M059J (cell line): ENCODE data around the gene WDR73. TPM values are rescaled to one million over a fixed set of nuclear protein-coding genes. Genes with fewer than 3 reads are reported as not detected.

Experiments used
- DNase-seq: peaks from one replicate; pipeline ENCODE4 v3.0.0-alpha.2; 2012; ENCODE audit warnings: low read depth
- total RNA-seq: library from RNA; depleted of rRNA; stranded (reverse); fragments of >200 nt; shearing (Covaris generic); gene quantifications from 2 replicates; pipeline ENCODE4 v1.2.3, GENCODE V29; 2014

WDR73 gene
- total RNA-seq, 1 experiment from 2014 or later = 20.4 TPM

- DNase-seq = no peak
Observed at GRCh38 chr15:84620626-84621025, 33.5 kb downstream of the WDR73 start.

- no peak for DNase-seq
Observed at GRCh38 chr15:84616235-84616634, 37.8 kb downstream of the WDR73 start.

GRCh38 chr15:84611631-84612030 lies 42.5 kb downstream of the WDR73 start:
- DNase-seq = no peak

- no peak for DNase-seq
Observed at GRCh38 chr15:84609818-84610525, 44.1 kb downstream of the WDR73 start.

- DNase-seq = no peak
Observed at GRCh38 chr15:84608707-84609284, 45.3 kb downstream of the WDR73 start.

GRCh38 chr15:84606653-84607120 lies 47.4 kb downstream of the WDR73 start:
- no peak for DNase-seq

GRCh38 chr15:84605554-84605882 lies 48.6 kb downstream of the WDR73 start:
- DNase-seq = no peak

- no peak for DNase-seq
Observed at GRCh38 chr15:84604826-84605553, 49.1 kb downstream of the WDR73 start.

GRCh38 chr15:84603630-84604379 lies 50.3 kb downstream of the WDR73 start:
- no peak for DNase-seq

- DNase-seq = no peak
Observed at GRCh38 chr15:84601555-84601838, 52.6 kb downstream of the WDR73 start.

GRCh38 chr15:84600687-84601554 lies 53.2 kb downstream of the WDR73 start, which contains the start of gene ZSCAN2:
TSS of gene ZSCAN2 (plus strand) at chr15:84601009. CDS start at chr15:84603928, 2,919 bp downstream.
- DNase-seq = peak; percentile 94

GRCh38 chr15:84600331-84600686 lies 53.8 kb downstream of the WDR73 start:
- peak; percentile 83 for DNase-seq

GRCh38 chr15:84599906-84600305 lies 54.2 kb downstream of the WDR73 start:
- no peak for DNase-seq

GRCh38 chr15:84598993-84599392 lies 55.1 kb downstream of the WDR73 start:
- peak; percentile 53 for DNase-seq

- peak; percentile 14 for DNase-seq
Observed at GRCh38 chr15:84598250-84598649, 55.8 kb downstream of the WDR73 start.

GRCh38 chr15:84597296-84597695 lies 56.8 kb downstream of the WDR73 start:
- no peak for DNase-seq

- DNase-seq = no peak
Observed at GRCh38 chr15:84595660-84596059, 58.4 kb downstream of the WDR73 start.

- DNase-seq = no peak
Observed at GRCh38 chr15:84594617-84595290, 59.3 kb downstream of the WDR73 start.

- DNase-seq = no peak
Observed at GRCh38 chr15:84591815-84592214, 62.3 kb downstream of the WDR73 start.

GRCh38 chr15:84590406-84590805 lies 63.7 kb downstream of the WDR73 start:
- DNase-seq = no peak
